GM18861 (cell line): Measurements from ENCODE around the gene PLAAT5.

Experiments
- ATAC-seq: cut with Tn5 transposase; IDR thresholded peaks from one replicate; pipeline ENCODE4 v1.9.1; 2021; ENCODE audit not compliant: unreplicated experiment

PLAAT5 gene

DNA sequence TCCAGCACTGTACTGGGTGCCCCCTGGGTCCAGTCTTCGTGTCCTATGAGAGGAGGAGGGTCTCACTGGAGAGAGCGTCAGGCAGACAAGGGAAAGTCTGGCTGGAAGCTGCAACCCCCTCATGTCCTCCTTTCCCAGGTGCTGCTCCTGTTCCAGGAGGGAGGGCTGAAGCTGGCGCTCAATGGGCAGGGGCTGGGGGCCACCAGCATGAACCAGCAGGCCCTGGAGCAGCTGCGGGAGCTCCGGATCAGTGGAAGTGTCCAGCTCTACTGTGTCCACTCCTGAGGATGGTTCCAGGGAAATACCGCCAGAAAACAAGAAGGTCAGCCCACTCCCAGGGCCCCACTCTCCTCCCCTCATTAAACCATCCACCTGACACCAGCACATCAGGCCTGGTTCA, 25.1 kb upstream of the PLAAT5 start:
- ATAC-seq = no peak

DNA sequence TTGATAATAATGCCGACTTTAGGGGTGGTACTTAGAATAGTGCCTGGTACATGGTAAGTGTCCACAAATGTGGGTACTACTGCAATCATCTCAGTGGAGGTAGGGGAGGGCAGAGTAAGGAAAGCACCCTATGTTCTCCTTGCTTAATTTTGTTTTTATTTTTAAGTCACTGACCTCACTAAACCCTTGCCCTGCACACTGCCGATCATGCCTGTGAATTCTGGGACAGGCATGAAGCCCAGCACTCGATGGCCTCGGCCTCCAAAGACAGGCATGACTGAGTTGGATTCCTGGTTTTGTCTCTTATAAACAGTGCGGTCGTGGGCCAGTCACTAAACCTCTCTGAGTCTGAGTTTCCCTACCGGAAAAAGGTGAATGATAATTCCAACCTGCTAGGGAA, 21.8 kb upstream of the PLAAT5 start:
- ATAC-seq = no peak

DNA sequence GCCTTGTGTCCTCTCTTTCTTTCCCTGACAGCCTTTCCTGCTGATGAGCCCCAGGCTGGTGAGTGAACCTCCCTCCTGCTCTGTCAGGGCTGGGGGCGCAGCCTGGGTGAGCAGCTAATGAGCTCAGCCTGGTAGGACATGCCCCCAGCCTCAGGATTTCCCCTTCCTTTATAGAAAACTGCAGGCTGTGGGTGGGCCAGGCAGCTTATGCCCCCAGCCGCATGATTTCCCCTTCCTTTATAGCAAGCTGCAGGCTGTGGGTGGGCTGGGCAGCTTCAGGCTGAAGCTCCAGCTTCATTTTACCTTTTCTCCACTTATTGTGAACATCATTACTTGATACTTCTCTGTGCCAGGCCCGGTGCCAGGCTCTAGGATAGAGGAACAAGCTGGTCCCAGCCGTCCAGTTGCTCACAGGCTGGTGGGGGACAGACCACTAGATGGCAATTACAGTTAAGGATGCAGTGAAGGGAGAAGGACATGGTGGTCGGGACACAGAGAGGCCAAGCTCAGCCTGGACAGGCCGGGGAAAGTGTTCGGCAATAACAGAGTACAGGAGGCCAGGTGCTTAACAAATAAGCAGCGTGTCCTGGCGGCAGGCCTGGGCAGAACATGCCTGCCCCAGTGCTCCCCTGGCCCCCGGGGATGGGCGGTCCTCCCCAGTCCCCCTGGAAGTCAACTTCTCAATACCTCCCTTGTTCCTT, 20.2 kb upstream of the PLAAT5 start:
- no peak for ATAC-seq

DNA sequence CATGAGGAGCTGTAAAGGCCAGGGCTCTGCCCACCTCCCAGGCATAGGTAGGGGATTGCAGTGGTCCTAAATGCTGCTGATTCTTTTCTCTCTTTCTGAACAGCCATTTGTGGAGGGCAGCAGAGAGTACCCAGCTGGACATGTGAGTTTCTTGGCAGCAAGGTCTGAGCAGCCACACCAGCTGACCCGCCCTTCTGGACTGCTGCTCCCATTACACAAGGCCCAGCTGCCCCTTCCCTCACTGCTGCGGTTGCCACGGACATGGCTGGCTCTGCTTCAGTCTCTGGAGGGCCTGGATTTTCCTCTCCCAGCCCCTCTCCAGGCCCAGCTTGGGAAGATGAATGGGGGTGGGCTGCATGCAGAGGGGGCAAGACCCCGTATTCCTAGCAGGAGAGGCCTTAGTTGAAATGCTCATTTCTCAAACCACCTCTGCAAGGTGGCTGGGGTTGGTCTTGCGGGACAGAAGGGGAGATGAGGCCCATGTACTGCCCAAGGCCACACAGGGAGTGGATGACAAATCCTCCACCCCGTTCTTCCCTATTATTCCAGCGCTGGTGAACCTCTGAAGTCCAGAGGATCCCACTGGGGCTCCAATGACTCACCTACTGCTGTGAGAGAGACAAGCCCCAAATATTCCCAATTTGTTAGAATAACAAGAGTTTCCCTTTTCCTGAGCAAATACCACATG, 19.5 kb upstream of the PLAAT5 start:
- ATAC-seq = no peak

DNA sequence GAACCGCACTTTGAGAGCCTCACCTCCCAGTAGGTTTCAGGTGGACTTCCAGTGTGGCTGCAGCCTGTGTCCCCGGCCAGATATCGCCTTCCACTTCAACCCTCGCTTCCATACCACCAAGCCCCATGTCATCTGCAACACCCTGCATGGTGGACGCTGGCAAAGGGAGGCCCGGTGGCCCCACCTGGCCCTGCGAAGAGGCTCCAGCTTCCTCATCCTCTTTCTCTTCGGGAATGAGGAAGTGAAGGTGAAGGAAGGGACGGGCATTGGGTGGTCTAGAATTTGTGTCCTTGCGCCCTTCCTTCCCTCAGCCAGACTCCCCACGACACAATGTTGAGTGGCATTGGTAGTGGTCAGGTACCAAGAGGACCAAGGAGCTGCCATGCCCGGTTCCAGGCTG, 17.8 kb upstream of the PLAAT5 start:
- ATAC-seq = no peak

DNA sequence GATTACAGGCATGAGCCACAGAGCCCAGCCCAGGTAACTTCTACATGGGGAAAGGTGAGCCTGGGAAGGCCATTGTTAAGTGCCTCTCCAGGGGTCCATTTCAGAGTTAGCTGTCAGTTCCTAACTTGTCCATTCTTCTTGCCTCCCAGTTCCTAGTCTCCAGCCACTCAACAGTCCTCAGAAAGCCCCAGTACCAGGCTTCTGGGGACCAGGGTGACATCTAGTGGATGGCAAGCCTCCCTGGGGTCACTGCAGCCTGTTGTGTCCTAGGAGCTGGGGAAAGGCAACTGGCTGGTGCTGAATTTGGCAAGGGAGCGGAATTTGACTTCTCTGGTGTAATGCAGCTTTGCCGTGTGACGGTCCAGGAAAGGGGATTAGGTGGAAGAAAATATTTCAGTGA, 17.0 kb upstream of the PLAAT5 start:
- ATAC-seq = no peak

DNA sequence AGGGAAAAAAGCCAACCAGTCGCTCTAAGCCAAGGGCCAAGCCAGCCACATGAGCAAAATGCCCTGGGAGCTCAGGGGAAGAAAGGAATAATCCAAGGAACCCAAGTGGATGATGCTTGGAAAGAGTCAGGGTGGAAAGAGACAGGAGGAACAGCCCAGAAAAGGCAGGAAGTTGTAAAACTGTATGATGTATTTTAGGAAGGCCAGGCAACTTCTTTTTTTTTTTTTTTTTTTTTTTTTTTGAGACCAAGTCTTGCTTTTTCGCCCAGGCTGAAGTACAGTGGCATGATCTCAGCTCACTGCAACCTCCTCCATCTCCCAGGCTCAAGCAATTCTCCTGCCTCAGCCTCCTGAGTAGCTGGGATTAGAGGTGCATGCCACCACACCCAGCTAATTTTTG, 16.5 kb upstream of the PLAAT5 start:
- ATAC-seq = no peak

DNA sequence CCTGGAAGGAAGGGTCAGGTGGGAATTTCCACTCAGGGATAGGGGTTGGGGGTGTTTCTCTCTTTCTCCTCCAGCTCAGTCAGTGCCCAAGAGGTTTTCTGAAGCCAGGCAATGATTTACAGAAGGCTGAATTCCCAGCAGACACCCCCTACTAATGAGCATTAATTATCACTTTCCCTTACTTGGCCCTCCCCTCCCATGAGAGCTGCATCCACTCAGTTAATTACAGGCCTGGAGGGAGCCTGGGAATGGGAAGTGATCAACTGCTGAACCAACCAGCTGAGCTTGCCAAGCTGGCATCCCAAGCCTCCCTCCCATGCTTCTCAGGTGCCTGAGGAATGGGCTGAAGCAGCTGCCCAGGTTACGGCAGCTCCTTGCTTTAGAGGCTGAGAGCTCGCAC, 15.9 kb upstream of the PLAAT5 start:
- no peak for ATAC-seq

DNA sequence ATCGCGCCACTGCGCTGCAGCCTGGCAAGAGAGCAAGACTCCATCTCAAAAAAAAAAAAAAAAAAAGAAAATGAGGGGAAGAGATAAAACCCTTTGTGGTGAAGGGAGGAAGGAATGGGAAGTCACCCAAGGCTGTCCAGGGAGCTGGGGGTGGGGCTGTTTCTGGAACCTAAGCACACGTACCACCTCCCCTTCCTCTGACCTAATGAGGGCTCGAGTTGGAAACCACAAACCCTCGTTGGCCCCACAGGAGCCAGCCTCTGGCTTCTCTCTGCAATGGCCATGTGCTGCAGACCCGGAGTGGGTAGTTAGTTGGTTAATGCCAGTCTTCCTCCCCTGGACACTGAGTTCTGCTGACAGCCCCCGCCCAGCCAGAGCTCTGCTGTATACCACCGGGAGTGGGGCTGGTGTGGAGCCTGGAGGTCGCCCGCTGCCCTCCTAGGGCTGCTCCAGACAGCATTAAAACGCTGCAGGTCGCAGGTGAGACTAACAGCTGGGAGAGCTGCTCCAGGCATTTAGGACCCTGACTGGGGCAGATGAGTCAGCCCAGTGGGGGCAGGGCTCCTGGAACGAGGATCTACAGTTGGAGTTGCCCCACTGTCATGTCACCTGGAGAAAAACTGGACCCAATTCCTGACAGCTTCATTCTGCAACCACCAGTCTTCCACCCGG, 15.0 kb upstream of the PLAAT5 start, which contains the start of gene LGALS12:
LGALS12 (plus strand) TSS at position 228 of the 672 bp plus-strand sequence; CDS start at position 603, 375 bp downstream.
- ATAC-seq = no peak

DNA sequence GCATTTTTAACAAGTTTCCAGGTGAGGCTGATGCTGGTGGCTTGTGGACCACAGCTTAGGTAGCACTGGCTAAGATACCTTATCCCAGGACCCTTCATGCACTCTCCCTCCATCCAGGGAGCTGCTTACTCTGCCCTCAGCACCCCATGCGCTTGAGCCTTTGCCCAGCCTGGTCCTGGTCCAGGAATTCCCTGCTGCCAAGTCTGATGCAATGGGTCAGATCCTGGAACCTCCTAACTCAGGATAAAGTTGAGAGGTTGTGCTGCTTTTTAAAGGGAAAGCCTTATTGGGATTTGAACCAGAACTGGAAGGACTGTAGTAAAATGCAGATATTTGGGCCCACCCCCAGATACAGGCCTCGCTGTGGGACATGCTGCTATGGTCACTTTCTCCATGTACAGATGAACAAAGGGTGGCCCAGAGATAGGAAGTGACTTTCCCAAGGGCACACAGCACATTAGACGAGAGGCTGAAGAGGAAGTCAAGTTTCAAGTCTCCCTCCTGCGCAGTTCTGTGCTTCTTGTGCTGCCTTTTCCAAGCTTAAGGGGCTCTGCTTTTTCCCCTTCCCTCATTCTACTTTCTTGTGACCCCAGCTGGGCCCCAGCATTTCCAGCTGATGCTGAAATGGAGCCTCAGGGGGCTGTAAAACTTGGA, 14.1 kb upstream of the PLAAT5 start:
- ATAC-seq = no peak

DNA sequence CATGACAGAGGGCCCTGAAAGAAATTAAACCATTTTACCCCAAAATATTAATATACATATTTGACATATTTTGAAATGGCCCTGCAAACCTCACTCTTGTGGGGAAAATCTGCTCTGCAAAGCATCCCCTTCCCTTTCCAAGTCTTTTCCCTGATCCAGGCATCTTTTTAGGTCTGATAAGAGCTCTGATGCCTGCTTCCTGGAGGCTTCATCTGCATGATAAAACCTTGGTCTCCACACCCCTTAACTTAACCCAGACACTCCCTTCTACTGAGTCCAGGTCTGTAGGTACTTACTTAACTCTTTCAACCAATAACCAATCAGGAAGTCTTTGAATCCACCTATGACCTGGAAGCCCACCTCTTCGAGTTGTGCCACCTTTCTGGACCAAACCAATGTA, 13.1 kb upstream of the PLAAT5 start:
- ATAC-seq = no peak

DNA sequence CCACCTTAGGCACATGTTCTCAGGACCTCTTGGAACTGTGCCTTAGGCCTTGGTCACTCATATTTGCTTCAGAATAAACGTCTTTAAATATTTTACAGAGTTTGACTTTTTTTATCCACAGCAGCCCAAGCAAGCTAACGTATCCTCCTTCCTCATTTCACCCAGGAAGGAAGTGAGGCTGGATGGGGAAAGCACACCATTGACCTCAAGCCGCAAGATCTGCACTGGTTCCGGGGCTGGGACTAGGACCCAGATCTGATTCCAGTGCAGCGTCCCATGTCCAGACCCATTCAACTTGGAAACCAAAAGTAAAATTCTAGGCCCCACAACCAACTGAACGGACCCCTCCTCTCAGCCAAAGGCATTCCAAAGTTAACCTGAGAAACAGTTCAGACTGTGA, 12.5 kb upstream of the PLAAT5 start:
- no peak for ATAC-seq

DNA sequence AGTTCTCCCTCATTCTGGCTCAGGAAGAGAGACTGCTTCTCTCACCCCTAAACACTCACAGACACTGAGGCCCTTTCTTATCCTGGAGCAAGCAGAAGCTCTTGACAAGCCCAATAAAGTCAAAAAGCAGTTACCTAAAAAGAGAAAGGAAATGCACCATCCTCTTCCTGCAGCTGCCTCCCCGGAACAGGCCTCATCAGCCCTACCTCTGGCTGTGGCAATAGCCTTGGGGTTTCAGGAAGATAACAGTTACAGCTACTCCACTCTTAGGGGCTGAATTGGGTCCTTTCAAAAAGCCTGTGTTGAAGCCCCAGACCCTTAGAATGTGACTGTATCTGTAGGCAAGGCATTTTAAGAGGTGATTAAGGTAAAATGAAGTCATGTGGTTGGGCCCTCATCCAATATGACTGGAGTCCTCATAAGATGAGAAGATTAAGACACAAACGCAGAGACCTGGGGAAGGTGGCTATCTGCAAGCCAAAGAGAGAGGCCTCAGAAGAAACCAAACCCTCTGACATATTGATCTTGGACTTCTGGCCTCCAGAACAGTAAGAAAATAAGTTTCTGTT, 11.4 kb upstream of the PLAAT5 start:
- ATAC-seq = no peak

DNA sequence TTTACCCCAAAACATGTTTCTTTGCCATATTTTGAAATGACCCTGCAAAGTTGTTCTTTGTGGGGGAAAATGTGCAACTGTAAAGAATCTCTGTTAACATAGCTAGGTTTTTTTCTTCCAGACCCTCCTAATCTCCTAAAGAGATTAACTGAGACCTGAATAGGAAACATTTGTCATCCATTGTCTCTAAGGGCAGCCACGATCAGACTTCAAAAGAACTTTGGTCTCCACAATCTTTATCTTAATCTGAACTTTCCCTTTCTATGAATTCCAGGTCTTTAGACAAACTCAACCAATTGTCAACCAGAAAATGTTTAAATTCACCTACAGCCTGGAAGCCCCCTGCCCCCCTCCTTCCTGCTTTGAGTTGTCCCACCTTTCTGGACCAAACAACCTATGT, 10.3 kb upstream of the PLAAT5 start:
- no peak for ATAC-seq

DNA sequence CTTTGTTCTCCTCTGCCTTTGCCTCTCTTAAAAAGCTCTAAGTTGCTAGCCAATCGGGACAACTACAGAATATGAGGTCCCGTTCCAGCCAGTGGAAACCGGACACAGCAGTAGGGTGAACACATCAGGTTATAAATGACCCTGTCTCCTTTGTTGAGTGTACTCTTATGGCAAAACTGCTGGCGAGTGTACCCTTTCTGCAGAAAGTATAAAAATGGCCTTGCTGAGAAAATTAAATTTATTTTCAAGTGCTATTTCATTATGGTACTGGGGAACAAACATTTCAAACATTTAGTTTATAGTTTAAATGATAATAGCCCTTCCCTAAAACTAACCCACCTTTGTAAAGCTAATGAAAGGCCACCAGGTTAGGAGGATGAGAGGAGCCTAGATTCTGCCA, 8.9 kb upstream of the PLAAT5 start:
- ATAC-seq = no peak

DNA sequence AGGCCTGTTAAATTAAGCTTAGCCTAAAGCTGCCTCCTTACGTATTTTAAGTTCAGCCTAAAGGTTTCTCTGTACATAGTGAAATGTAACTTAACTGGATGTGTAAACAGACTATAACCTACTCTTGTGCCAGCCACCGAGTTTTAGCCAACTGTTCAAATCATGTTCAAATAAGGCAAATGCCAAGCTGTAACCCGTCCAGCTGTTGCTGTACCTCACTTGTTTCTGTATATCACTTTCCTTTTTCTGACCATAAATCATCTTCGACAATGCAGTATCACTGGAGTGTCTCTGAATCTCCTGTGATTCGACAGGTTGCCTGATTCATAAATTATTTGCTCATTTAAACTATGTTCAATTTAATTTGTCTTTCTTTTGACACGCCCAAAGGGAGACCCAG, 4.0 kb upstream of the PLAAT5 start:
- ATAC-seq = no peak

DNA sequence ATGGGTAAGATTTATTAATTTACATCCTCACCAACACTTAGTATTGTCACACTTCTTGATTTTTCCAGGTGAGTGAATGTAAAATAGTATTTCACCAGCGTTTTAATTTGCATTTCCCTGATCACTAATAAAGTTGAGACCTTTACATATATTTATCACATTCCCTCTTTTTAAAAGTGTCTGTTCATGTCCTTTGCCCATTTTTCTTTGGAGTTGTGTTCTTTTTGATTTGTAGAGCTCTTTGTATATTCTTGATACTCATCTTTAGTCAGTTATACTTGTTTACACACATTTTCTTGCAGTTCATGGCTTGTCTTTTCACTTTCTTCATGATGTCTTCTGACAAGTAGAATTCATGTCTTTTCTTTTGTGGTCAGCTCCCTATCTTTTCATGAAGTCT, 2.2 kb upstream of the PLAAT5 start:
- ATAC-seq = no peak

DNA sequence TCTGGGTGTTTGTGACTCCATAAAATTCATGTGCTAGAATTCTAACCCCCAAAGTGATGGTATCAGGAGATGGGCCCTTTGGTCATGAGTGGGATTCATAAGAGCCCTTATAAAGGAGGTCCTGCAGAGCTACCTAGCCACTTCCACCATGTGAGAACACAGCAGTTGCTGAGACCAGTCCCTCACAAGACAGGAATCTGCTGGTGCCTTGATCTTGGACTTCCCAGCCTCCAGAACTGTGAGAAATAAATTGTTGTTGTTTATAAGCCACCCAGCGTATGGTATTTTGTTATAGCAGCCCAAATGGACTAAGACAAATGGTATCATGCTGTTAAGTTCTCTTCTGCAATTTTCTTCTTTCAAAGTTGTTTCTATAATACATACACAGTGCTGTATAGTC, 1.5 kb upstream of the PLAAT5 start:
- ATAC-seq = no peak

DNA sequence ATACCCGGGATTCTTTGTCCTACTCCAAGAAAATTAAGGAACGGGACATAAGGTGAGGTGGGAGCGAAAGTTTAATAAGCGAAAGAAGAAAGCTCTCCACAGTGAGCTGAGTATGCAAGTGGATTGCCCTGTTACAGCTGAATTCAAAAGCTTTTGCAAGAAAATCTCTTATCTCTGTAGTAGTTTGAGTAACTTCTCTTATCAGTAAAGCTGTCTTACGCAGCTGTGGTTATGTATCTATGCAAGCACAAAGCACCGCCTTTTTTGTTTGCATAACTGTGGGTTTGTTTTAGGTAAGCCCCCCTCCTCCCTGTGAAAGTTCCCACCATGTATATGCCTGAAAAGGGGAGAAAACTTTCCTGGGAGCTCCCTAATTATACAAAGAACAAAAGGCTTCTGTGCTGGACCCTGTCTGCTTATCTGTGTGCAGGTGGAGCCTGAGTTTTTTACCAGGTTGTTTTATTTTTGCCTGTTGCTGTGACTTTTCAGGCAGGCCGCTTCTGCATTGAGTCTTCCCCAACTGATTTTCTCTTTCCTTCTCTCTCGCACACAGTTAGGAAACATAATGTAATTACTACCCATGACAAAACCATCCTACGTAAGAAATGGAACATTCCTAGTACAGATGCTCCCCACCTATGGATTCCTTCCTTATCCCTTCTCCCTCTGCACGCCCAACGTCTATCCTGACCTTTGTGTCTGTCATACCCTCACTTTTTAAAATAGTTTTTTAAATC, 837 bp upstream of the PLAAT5 start:
- ATAC-seq = no peak

DNA sequence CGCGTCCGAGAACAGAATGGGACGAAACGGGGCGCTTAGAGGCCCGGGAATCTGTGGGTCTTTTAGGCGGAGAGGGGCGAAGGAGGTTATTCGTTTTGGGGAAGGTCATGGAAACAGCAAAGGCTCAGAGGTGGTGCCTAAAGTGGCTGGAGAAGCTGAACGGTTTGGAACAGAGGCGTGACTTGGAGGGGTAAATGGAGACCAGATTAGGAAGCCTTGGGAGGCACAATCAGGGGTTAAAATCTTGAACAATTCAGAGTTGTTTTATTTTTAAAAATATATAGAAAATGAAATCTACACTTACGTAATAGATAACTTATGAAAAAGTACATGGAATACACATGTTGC, 247 bp upstream of the PLAAT5 start:
- no peak for ATAC-seq

DNA sequence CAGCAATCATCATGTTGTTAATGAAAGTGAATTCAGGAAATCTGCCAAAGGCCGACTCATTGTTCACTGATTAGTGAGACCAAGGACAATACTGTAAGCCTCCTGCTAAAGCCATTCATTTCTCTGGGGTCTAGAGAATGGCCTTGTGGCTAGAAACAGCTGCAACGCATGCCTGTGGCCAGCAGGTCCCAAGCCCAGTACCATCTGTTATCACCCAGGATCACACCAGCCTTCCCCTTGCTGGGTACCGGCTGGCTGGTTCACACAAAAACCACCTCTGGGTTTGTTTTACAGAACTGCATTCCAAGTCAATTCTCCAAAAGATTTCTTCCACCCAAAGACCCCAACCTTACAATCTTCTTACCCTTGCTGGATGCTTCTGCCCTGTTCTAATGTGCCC, 1.1 kb downstream of the PLAAT5 start:
- no peak for ATAC-seq
